PC-9 (cell line): Measurements from ENCODE around the gene SUPT3H. TPM values are rescaled to one million over a fixed set of nuclear protein-coding genes. Genes with fewer than 3 reads are reported as not detected.

ENCODE experiments used
- BruUV-seq: library from RNA; stranded (reverse); fragments of 400-500 nt; replicated peaks from 2 replicates; lab custom pipeline; 2021; lab: Mats Ljungman, UMichigan
- CTCF ChIA-PET: fragments of 300-600 bp; sonication (Branson Sonifier 250); formaldehyde crosslinking; loops from one replicate; lab custom pipeline; 2022; ENCODE audit warnings: antibody characterized with exemption; lab: Charles Lee
- POLR2A ChIA-PET: fragments of 300-600 bp; sonication (Branson Sonifier 250); formaldehyde crosslinking; loops from one replicate; lab custom pipeline; 2022; ENCODE audit warnings: antibody characterized with exemption; ENCODE audit not compliant: unreplicated experiment; lab: Charles Lee
- DNase-seq, 2 experiments: peaks; one replicate each; pipeline versions ENCODE4 v3.0.0 to v3.0.0-alpha.2; 2015 to 2022; ENCODE audit warnings: mixed read lengths in 1 of 2
- H2AFZ ChIP-seq: fragments of 200-600 bp; sonication (generic); 2 replicates; pipeline ENCODE4 v1.8.1; 2017; ENCODE audit warnings: antibody characterized with exemption
- H3F3A ChIP-seq: fragments of 200-600 bp; sonication (generic); 2 replicates; pipeline ENCODE4 v1.8.1; 2017; ENCODE audit warnings: antibody characterized with exemption, mild to moderate bottlenecking, low read depth; ENCODE audit not compliant: insufficient read depth
- H3K27ac ChIP-seq: fragments of 200-600 bp; sonication (generic); 2 replicates; pipeline ENCODE4 v1.6.1; 2016; ENCODE audit warnings: mixed run types
- H3K27me3 ChIP-seq: fragments of 200-600 bp; sonication (generic); 2 replicates; pipeline ENCODE4 v1.6.1; 2016; ENCODE audit warnings: low read depth, mixed run types; ENCODE audit not compliant: insufficient read depth
- H3K36me3 ChIP-seq: fragments of 200-600 bp; sonication (generic); 2 replicates; pipeline ENCODE4 v1.6.1; 2016; ENCODE audit warnings: low read depth, mixed run types
- H3K4me1 ChIP-seq: fragments of 200-600 bp; sonication (generic); replicated peaks from 2 replicates; pipeline ENCODE4 v1.6.1; 2016; ENCODE audit warnings: mixed run types; ENCODE audit not compliant: insufficient read depth
- H3K4me2 ChIP-seq: fragments of 200-600 bp; sonication (generic); 2 replicates; pipeline ENCODE4 v1.6.1; 2017; ENCODE audit warnings: mixed run types
- H3K4me3 ChIP-seq: fragments of 200-600 bp; sonication (generic); 2 replicates; pipeline ENCODE4 v1.6.1; 2016; ENCODE audit warnings: mixed run types
- H3K79me2 ChIP-seq: fragments of 200-600 bp; sonication (generic); 2 replicates; pipeline ENCODE4 v1.6.1; 2017; ENCODE audit warnings: low read depth, mixed run types
- H3K9me2 ChIP-seq: fragments of 200-600 bp; sonication (generic); 2 replicates; pipeline ENCODE4 v1.8.1; 2017; ENCODE audit warnings: mild to moderate bottlenecking; ENCODE audit not compliant: insufficient read depth
- H3K9me3 ChIP-seq: fragments of 200-600 bp; sonication (generic); 2 replicates; pipeline ENCODE4 v1.8.1; 2016; ENCODE audit warnings: low read depth; ENCODE audit not compliant: insufficient read depth
- H4K20me1 ChIP-seq: fragments of 200-600 bp; sonication (generic); 2 replicates; pipeline ENCODE4 v1.8.1; 2017; ENCODE audit not compliant: insufficient read depth
- EZH2 ChIP-seq: fragments of 200-600 bp; sonication (generic); IDR thresholded peaks from 2 replicates; pipeline ENCODE4 v1.8.0; 2017; ENCODE audit warnings: antibody characterized with exemption, low read depth
- intact Hi-C: fragments of 100-400 bp; cut with micrococcal nuclease; formaldehyde crosslinking; loops from one replicate; pipeline ENCODE4 v1.10.0; 2022; ENCODE audit not compliant: unreplicated experiment
- total RNA-seq: library from RNA; stranded (reverse); gene quantifications from 2 replicates; pipeline ENCODE4 v1.2.3, GENCODE V29; 2021
- TF ChIP-seq, protein P1 (sequence below): fragments of 200-600 bp; sonication (generic); conservative IDR thresholded peaks from 2 replicates; pipeline ENCODE4 v1.6.1; 2017; ENCODE audit warnings: mixed run types, antibody characterized with exemption, mild to moderate bottlenecking, moderate library complexity

The SUPT3H gene
- total RNA-seq, 1 experiment from 2014 or later: 9.2 TPM

DNA sequence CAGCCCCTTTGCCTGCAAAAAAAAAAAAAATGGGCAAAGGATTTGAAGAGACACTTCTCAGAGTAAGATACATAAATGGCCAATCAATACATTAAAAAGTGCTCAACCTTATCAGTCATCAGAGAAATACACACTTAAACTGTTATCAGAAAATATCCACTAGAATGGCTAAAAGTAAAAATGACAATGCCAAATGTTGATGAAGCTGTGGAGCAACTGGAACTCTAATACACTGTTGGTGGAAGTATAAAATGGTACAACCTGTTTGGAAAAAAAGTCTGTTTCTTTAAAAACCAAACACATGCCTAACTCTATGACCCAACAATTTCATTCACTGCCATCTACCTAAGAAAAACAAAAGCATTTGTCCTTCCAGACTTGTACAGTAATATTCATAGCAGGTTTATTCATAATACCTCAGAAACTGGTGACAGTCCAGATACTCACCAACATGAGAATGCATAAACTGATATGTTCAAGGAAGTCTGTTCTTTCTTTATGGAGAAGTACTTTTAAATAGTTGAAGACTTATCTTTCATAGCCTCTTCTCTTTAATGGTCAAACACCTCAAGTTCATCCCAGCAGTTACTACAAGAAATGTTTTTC is 428.0 kb downstream of the SUPT3H start:
- Histone ChIP-seq H3K9me3 (peaks cover 8% of the 10 kb centered on the region), H3K4me2 (no peak overlapping the region), H2AFZ (no peak overlapping the region), H3K4me1 (no peaks in the 10 kb centered on the region), H4K20me1 (no peaks in the 10 kb centered on the region), H3K27me3 (no peaks in the 10 kb centered on the region), H3K4me3 (no peak overlapping the region), H3K9me2 (no peaks in the 10 kb centered on the region), H3K27ac (no peak overlapping the region), H3K36me3 (no peaks in the 10 kb centered on the region), H3F3A (no peaks in the 10 kb centered on the region), H3K79me2 (no peaks in the 10 kb centered on the region)
- ChIA-PET POLR2A (no interaction called here), CTCF (no interaction called here)
- intact Hi-C loops: no loop called here
- no TSS peak for BruUV-seq
- no peak for DNase-seq
- no peak for TF ChIP-seq EZH2
- TF ChIP-seq, protein P1, sequence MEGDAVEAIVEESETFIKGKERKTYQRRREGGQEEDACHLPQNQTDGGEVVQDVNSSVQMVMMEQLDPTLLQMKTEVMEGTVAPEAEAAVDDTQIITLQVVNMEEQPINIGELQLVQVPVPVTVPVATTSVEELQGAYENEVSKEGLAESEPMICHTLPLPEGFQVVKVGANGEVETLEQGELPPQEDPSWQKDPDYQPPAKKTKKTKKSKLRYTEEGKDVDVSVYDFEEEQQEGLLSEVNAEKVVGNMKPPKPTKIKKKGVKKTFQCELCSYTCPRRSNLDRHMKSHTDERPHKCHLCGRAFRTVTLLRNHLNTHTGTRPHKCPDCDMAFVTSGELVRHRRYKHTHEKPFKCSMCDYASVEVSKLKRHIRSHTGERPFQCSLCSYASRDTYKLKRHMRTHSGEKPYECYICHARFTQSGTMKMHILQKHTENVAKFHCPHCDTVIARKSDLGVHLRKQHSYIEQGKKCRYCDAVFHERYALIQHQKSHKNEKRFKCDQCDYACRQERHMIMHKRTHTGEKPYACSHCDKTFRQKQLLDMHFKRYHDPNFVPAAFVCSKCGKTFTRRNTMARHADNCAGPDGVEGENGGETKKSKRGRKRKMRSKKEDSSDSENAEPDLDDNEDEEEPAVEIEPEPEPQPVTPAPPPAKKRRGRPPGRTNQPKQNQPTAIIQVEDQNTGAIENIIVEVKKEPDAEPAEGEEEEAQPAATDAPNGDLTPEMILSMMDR: no peak

DNA sequence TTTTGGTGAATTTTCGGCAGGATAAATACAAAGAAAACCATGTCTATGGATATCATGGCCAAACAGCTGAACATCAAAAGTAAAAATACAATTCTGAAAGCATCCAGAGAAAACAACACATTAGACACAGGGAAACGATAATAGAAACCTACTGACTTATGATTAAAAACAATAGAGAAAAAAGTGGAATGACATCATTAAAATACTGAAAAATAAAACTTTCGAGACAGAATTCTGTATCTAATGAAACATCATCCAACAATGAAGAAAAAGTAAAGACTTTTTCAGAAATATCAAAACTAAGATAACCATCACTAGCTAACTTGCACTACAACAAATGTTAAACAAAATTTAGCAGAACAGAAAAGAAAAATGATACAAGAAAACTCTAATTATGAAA is 434.2 kb downstream of the SUPT3H start:
- no TSS peak for BruUV-seq
- DNase-seq: no peak
- ChIA-PET POLR2A (no interaction called here), CTCF (no interaction called here)
- no peak overlapping the region for H3K4me2 ChIP-seq
- no peaks in the 10 kb centered on the region for H4K20me1 ChIP-seq
- H3K79me2 ChIP-seq: no peaks in the 10 kb centered on the region
- no peaks in the 10 kb centered on the region for H3K27me3 ChIP-seq
- H3K4me1 ChIP-seq: no peaks in the 10 kb centered on the region
- no peak for TF ChIP-seq EZH2
- TF ChIP-seq, protein P1: no peak
- H3K36me3 ChIP-seq: no peaks in the 10 kb centered on the region
- H2AFZ ChIP-seq: no peak overlapping the region
- intact Hi-C loops: no loop called here
- no peaks in the 10 kb centered on the region for H3K9me2 ChIP-seq
- no peaks in the 10 kb centered on the region; the same call in 1 of the 2 replicates for H3K9me3 ChIP-seq
- H3K4me3 ChIP-seq: no peak overlapping the region
- H3F3A ChIP-seq: no peaks in the 10 kb centered on the region
- no peak overlapping the region for H3K27ac ChIP-seq

DNA sequence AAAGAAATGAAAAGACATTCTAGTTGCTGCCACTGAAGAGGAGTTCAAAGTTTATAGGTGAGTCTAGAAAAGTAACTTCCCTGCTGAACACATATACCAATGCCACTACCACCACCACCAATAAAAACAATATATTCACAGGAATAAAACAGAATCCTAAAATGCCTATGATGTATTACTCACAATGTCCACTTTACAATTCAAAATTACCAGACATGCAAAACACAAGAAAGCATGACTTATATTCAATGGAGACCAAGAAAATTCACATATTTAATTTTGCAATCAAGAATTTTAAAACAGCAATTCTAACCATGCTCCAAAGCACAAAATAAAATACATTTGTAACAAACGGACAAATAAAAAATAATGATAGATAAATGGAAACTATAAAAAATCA is 434.9 kb downstream of the SUPT3H start:
- TF ChIP-seq EZH2: no peak
- TF ChIP-seq, protein P1: no peak
- no TSS peak for BruUV-seq

More for the DNA sequence above, 434.9 kb downstream of the SUPT3H start:
- no peak overlapping the region for H3K27ac ChIP-seq
- no peaks in the 10 kb centered on the region for H3K9me2 ChIP-seq
- no peaks in the 10 kb centered on the region; the same call in 1 of the 2 replicates for H3K9me3 ChIP-seq
- H4K20me1 ChIP-seq: no peaks in the 10 kb centered on the region
- intact Hi-C loops: no loop called here
- H3K36me3 ChIP-seq: no peaks in the 10 kb centered on the region
- no peaks in the 10 kb centered on the region for H3K4me1 ChIP-seq
- ChIA-PET CTCF (no interaction called here), POLR2A (no interaction called here)
- H3K27me3 ChIP-seq: no peaks in the 10 kb centered on the region
- H3K4me3 ChIP-seq: no peak overlapping the region
- H3F3A ChIP-seq: no peaks in the 10 kb centered on the region
- no peak overlapping the region for H2AFZ ChIP-seq
- H3K79me2 ChIP-seq: no peaks in the 10 kb centered on the region
- no peak overlapping the region for H3K4me2 ChIP-seq
- DNase-seq: no peak
